KMS-11 (cell line): ENCODE measurements around the gene HPS3.

ENCODE experiments used
- H2AFZ ChIP-seq: fragments of 200-600 bp; sonication (generic); 2 replicates; pipeline ENCODE4 v1.6.1; 2016; ENCODE audit warnings: antibody characterized with exemption, mixed run types, low read depth
- H3K27ac ChIP-seq: fragments of 200-600 bp; sonication (generic); 2 replicates; pipeline ENCODE4 v1.6.1; 2016; ENCODE audit warnings: mild to moderate bottlenecking, mixed run types
- H3K27me3 ChIP-seq: fragments of 200-600 bp; sonication (generic); 2 replicates; pipeline ENCODE4 v1.6.1; 2017; ENCODE audit warnings: mild to moderate bottlenecking, low read depth, mixed run types, moderate library complexity; ENCODE audit not compliant: insufficient read depth
- H3K36me3 ChIP-seq: fragments of 200-600 bp; sonication (generic); 2 replicates; pipeline ENCODE4 v1.6.1; 2017; ENCODE audit warnings: mild to moderate bottlenecking, mixed run types; ENCODE audit not compliant: insufficient read depth
- H3K4me1 ChIP-seq: fragments of 200-600 bp; sonication (generic); 2 replicates; pipeline ENCODE4 v1.6.1; 2016; ENCODE audit warnings: mild to moderate bottlenecking, low read depth, mixed run types; ENCODE audit not compliant: poor library complexity, severe bottlenecking
- H3K4me2 ChIP-seq: fragments of 200-600 bp; sonication (generic); 2 replicates; pipeline ENCODE4 v1.7.0; 2016; ENCODE audit warnings: mild to moderate bottlenecking, mixed run types
- H3K4me3 ChIP-seq: fragments of 200-600 bp; sonication (generic); IDR thresholded peaks from 2 replicates; pipeline ENCODE4 v1.6.1; 2017; ENCODE audit warnings: low read depth, low read length, mixed read lengths; ENCODE audit not compliant: insufficient read depth
- H3K79me2 ChIP-seq: fragments of 200-600 bp; sonication (generic); 2 replicates; pipeline ENCODE4 v1.6.1; 2016; ENCODE audit warnings: low read depth, mixed run types; ENCODE audit not compliant: insufficient read depth
- H3K9ac ChIP-seq: fragments of 200-600 bp; sonication (generic); 2 replicates; pipeline ENCODE4 v1.6.1; 2016; ENCODE audit warnings: mild to moderate bottlenecking, mixed run types
- H4K20me1 ChIP-seq: fragments of 200-600 bp; sonication (generic); 2 replicates; pipeline ENCODE4 v1.6.1; 2016; ENCODE audit warnings: mild to moderate bottlenecking, mixed run types; ENCODE audit not compliant: insufficient read depth
- TF ChIP-seq, protein P1 (sequence below): fragments of 200-600 bp; sonication (generic); conservative IDR thresholded peaks from 2 replicates; pipeline ENCODE4 v1.6.1; 2017; ENCODE audit warnings: low read depth, mild to moderate bottlenecking, antibody characterized with exemption, low read length, moderate library complexity, mixed read lengths

The HPS3 gene

GRCh38 chr3:149128821-149129220 is 617 bp upstream of the HPS3 start:
- Histone ChIP-seq H3K27ac (peak overlapping the region; percentile 62; the same call in 1 of the 2 replicates), H3K79me2 (peaks cover 38% of the 10 kb centered on the region), H3K9ac (peak overlapping the region; percentile 70; the same call in 1 of the 2 replicates), H3K27me3 (no peaks in the 10 kb centered on the region), H3K4me2 (peak overlapping the region; percentile 88), H2AFZ (peak overlapping the region; percentile 89), H4K20me1 (no peaks in the 10 kb centered on the region), H3K36me3 (no peaks in the 10 kb centered on the region), H3K4me3 (peak overlapping the region; percentile 14), H3K4me1 (peaks cover 42% of the 10 kb centered on the region)
- TF ChIP-seq, protein P1, sequence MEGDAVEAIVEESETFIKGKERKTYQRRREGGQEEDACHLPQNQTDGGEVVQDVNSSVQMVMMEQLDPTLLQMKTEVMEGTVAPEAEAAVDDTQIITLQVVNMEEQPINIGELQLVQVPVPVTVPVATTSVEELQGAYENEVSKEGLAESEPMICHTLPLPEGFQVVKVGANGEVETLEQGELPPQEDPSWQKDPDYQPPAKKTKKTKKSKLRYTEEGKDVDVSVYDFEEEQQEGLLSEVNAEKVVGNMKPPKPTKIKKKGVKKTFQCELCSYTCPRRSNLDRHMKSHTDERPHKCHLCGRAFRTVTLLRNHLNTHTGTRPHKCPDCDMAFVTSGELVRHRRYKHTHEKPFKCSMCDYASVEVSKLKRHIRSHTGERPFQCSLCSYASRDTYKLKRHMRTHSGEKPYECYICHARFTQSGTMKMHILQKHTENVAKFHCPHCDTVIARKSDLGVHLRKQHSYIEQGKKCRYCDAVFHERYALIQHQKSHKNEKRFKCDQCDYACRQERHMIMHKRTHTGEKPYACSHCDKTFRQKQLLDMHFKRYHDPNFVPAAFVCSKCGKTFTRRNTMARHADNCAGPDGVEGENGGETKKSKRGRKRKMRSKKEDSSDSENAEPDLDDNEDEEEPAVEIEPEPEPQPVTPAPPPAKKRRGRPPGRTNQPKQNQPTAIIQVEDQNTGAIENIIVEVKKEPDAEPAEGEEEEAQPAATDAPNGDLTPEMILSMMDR, result no peak

GRCh38 chr3:149131589-149131988 is 2.2 kb downstream of the HPS3 start:
- H3K4me3 ChIP-seq, result no peak overlapping the region
- no peak overlapping the region for H3K27ac ChIP-seq
- peaks cover 42% of the 10 kb centered on the region for H3K79me2 ChIP-seq

GRCh38 chr3:149134575-149134974 is 5.1 kb downstream of the HPS3 start:
- no peak overlapping the region for H2AFZ ChIP-seq
- H4K20me1 ChIP-seq, result no peaks in the 10 kb centered on the region
- H3K4me3 ChIP-seq, result no peak overlapping the region
- no peak overlapping the region for H3K27ac ChIP-seq
- no peaks in the 10 kb centered on the region for H3K36me3 ChIP-seq
- H3K4me1 ChIP-seq, result peaks cover 38% of the 10 kb centered on the region
- TF ChIP-seq, protein P1, result no peak
- H3K27me3 ChIP-seq, result no peaks in the 10 kb centered on the region
- no peak overlapping the region for H3K9ac ChIP-seq
- no peak overlapping the region for H3K4me2 ChIP-seq
- peaks cover 48% of the 10 kb centered on the region for H3K79me2 ChIP-seq

More at GRCh38 chr3:149131589-149131988, 2.2 kb downstream of the HPS3 start:
- no peaks in the 10 kb centered on the region for H3K36me3 ChIP-seq
- H3K9ac ChIP-seq, result no peak overlapping the region
- TF ChIP-seq, protein P1, result no peak
- no peak overlapping the region for H2AFZ ChIP-seq
- peak overlapping the region; percentile 67; the same call in 1 of the 2 replicates for H3K4me2 ChIP-seq
- peaks cover 51% of the 10 kb centered on the region for H3K4me1 ChIP-seq
- no peaks in the 10 kb centered on the region for H3K27me3 ChIP-seq
- no peaks in the 10 kb centered on the region for H4K20me1 ChIP-seq

- Histone ChIP-seq H2AFZ (no peak overlapping the region), H3K9ac (no peak overlapping the region), H3K27me3 (no peaks in the 10 kb centered on the region), H3K4me3 (no peak overlapping the region), H3K79me2 (no peaks in the 10 kb centered on the region; the same call in 1 of the 2 replicates), H3K4me2 (no peak overlapping the region), H4K20me1 (no peaks in the 10 kb centered on the region), H3K4me1 (peaks cover 22% of the 10 kb centered on the region), H3K27ac (no peak overlapping the region), H3K36me3 (no peaks in the 10 kb centered on the region)
- TF ChIP-seq, protein P1, result no peak
These were observed 13.2 kb downstream of the HPS3 start for GRCh38 chr3:149142682-149143081.
